NCI-H82 treated with DMSO at 0.1 percent for 48 hours (cell line): ENCODE data around the gene FAM177B.
"Not testable (repeated sequence)": the region's sequence is repeated elsewhere in the genome, so short reads cannot be mapped to it uniquely, and the experiment has no call there.

Experiments used
- DNase-seq: peaks from one replicate; lab custom pipeline; 2025; ENCODE audit not compliant: unreplicated experiment; lab: John Stamatoyannopoulos, UW

The FAM177B gene

GRCh38 chr1:222739465-222739864 is 2.5 kb downstream of the FAM177B start:
- DNase-seq: no peak

GRCh38 chr1:222739929-222740328 is 2.9 kb downstream of the FAM177B start:
- no peak for DNase-seq

GRCh38 chr1:222741630-222742457 is 4.8 kb downstream of the FAM177B start:
- DNase-seq: not testable (repeated sequence)

GRCh38 chr1:222749927-222750326 is 12.9 kb downstream of the FAM177B start:
- no peak for DNase-seq

- DNase-seq: no peak
Observed at GRCh38 chr1:222750651-222751050, 13.6 kb downstream of the FAM177B start.

GRCh38 chr1:222751255-222751654 is 14.3 kb downstream of the FAM177B start:
- DNase-seq: no peak

- DNase-seq: no peak
Observed at GRCh38 chr1:222754366-222755139, 17.6 kb downstream of the FAM177B start.

GRCh38 chr1:222757646-222758268 is 20.8 kb downstream of the FAM177B start:
- no peak for DNase-seq

GRCh38 chr1:222759451-222760035 is 22.5 kb downstream of the FAM177B start:
- DNase-seq: no peak

- DNase-seq: no peak
Observed at GRCh38 chr1:222761083-222761482, 24.1 kb downstream of the FAM177B start.

GRCh38 chr1:222762178-222762577 is 25.2 kb downstream of the FAM177B start:
- DNase-seq: not testable (repeated sequence)

GRCh38 chr1:222767152-222767571 is 30.2 kb downstream of the FAM177B start:
- no peak for DNase-seq

GRCh38 chr1:222768592-222768991 is 31.6 kb downstream of the FAM177B start:
- no peak for DNase-seq

GRCh38 chr1:222769181-222769580 is 32.2 kb downstream of the FAM177B start:
- no peak for DNase-seq

- DNase-seq: no peak
Observed at GRCh38 chr1:222769971-222770620, 33.1 kb downstream of the FAM177B start.

GRCh38 chr1:222772996-222773379 is 36.0 kb downstream of the FAM177B start:
- DNase-seq: no peak

GRCh38 chr1:222777463-222777862 is 40.5 kb downstream of the FAM177B start:
- no peak for DNase-seq

GRCh38 chr1:222777977-222778376 is 41.0 kb downstream of the FAM177B start:
- DNase-seq: no peak

GRCh38 chr1:222781251-222781650 is 44.2 kb downstream of the FAM177B start:
- no peak for DNase-seq

GRCh38 chr1:222783051-222783450 is 46.0 kb downstream of the FAM177B start:
- no peak for DNase-seq

- DNase-seq: no peak
Observed at GRCh38 chr1:222784371-222784770, 47.4 kb downstream of the FAM177B start.
